Right atrium auricular region (tissue), 2 donors: ENCODE data around the gene MDK. TPM values are rescaled to one million over a fixed set of nuclear protein-coding genes. Genes with fewer than 3 reads are reported as not detected.

Source experiments
- DNase-seq: peaks from one replicate; pipeline ENCODE4 v3.0.0-alpha.2; 2019; ENCODE audit warnings: low spot score
- H3K27ac ChIP-seq, 2 donors: fragments of 200-600 bp; sonication (generic); 1 replicate in 1 of 2; 2 replicates in 1 of 2; pipeline ENCODE4 v1.5.1; 2016 to 2019
- H3K27me3 ChIP-seq, 2 donors: fragments of 200-600 bp; sonication (generic); one replicate each; pipeline versions ENCODE4 v1.5.1 to v1.6.0; 2017 to 2019
- H3K36me3 ChIP-seq: fragments of 200-600 bp; sonication (generic); one replicate; pipeline ENCODE4 v1.5.1; 2016
- H3K4me1 ChIP-seq, 2 donors: fragments of 200-600 bp; sonication (generic); one replicate each; pipeline versions ENCODE4 v1.5.1 to v1.6.0; 2017 to 2019
- H3K4me3 ChIP-seq, 2 donors: fragments of 200-600 bp; sonication (generic); 1 replicate in 1 of 2; 2 replicates in 1 of 2; pipeline ENCODE4 v1.5.1; 2017 to 2019; ENCODE audit warnings: mild to moderate bottlenecking in 1 of 2, moderate library complexity in 1 of 2
- H3K9me3 ChIP-seq, 2 donors: fragments of 200-600 bp; sonication (generic); one replicate each; pipeline ENCODE4 v1.5.1; 2019
- total RNA-seq, 2 donors: library from RNA; depleted of rRNA; stranded (reverse); fragments of >200 nt; gene quantifications; one replicate each; pipeline ENCODE4 v1.1.0, GENCODE V29; 2016
- TF ChIP-seq, protein P1 (sequence below), 2 donors: fragments of 200-600 bp; sonication (generic); IDR thresholded peaks; one replicate each; pipeline ENCODE4 v1.5.1; 2019; ENCODE audit warnings: antibody characterized with exemption in 2 of 2

MDK gene
- total RNA-seq, 2 donors from 2014 or later = 11.9 to 26.4 TPM

DNA sequence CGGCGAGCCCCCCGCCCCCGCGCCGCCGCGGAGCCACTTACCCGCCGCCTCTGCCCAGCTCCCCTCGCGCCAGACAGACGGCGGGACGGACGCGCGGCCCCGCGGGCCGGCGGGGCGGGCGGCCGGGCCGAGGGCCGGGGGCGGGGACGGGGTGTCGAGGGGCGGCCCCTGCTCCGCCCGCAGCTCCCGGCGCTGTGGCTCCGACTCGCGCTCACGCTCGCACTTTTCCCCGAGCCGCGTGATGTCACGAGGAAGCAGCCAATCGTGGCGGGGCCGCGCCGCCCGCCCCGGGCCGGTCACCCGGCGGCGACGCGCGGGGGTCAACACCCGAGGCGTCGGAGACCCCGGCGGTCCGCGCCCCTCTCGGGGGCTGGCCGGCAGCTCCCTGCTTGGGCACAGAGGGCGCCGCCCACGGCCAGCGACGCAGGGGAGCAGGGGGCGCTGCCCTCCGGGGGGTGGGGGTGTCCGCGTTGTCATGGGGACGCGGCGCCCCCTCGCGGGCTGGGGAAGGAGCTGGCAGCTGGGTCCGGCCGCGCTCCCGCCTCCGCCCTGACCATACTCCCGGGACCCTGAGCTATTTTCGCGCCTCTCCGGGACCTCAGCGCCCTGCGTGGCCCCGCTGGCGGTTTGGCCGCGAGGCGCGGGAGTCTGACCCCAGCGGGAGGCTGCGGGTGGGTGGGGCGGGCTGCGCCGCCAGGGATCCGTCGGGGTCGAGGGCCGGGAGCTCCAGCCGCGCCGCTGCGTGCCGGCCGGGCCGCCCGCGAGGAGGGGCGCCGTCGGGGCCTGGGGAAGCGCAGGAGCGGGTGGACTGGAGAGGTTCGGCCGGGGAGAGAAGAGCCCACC lies 10.3 kb downstream of the MDK start, which contains the start of gene CHRM4:
CHRM4 (minus strand) TSS at position 199 of the 843 bp plus-strand sequence. CDS start 5,219 bp downstream, outside the sequence.
- Histone ChIP-seq H3K36me3 (peaks cover 1% of the 10 kb centered on the region), H3K4me3 (peak within 1 kb of the TSS; percentile 30 to 55), H3K9me3 (no peaks in the 10 kb centered on the region), H3K27me3 (peaks cover 12 to 28% of the 10 kb centered on the region in 2 donors), H3K4me1 (peaks cover 0 to 49% of the 10 kb centered on the region in 2 donors), H3K27ac (no peak within 1 kb of the TSS)
- DNase-seq = no peak
- TF ChIP-seq, protein P1, sequence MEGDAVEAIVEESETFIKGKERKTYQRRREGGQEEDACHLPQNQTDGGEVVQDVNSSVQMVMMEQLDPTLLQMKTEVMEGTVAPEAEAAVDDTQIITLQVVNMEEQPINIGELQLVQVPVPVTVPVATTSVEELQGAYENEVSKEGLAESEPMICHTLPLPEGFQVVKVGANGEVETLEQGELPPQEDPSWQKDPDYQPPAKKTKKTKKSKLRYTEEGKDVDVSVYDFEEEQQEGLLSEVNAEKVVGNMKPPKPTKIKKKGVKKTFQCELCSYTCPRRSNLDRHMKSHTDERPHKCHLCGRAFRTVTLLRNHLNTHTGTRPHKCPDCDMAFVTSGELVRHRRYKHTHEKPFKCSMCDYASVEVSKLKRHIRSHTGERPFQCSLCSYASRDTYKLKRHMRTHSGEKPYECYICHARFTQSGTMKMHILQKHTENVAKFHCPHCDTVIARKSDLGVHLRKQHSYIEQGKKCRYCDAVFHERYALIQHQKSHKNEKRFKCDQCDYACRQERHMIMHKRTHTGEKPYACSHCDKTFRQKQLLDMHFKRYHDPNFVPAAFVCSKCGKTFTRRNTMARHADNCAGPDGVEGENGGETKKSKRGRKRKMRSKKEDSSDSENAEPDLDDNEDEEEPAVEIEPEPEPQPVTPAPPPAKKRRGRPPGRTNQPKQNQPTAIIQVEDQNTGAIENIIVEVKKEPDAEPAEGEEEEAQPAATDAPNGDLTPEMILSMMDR (IDR thresholded peaks at IDR 0.05) = peak; percentile 21 to 43

DNA sequence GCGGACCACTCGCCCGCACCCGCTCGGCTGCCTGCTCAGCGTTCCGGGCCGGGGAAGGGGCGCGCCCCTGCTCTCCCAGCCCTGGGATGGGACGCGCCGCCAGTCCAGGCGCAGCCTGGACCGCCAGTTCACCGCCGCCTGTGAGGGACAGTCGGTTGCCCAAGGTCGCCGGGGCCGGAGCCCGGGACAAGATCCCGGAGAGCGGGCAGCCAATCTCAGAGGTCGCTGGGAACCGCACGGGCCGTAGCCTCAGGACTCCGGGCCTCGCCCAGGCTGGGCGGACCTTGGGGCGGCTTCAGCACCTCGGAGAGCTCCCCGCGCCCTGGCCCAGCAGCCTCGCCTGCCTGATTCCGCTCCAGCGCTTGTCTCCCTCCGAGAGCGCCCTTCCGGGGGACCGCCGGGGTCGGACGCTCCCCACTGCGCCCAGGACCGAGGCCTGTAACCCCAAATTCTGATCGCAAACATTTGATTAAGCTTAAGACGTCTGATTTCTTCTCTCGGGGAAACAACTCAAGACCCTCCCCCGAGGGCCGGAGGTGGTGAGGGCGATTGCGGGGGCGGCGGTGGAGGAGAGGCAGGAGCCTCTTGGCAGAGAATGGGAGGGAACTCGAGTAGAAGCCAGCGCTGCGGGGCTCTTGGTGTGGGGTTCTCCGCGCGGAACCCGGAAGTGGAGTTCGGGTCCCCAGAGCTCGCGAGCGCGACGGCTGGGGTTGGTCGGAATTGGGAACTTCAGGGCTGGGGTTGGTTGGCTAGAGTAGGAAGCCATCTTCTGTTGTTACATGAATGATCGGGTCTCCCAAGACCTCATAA lies 11.2 kb downstream of the MDK start:
- Histone ChIP-seq H3K4me1 (peaks cover 0 to 46% of the 10 kb centered on the region in 2 donors), H3K27me3 (peaks cover 12 to 28% of the 10 kb centered on the region in 2 donors), H3K4me3 (peak overlapping the region; percentile 30 to 55), H3K27ac (no peak overlapping the region), H3K9me3 (no peaks in the 10 kb centered on the region), H3K36me3 (peaks cover 10% of the 10 kb centered on the region)
- TF ChIP-seq, protein P1 (IDR thresholded peaks at IDR 0.05) = peak in 1 of 2 donors; percentile 34
- peak; percentile 78 for DNase-seq

DNA sequence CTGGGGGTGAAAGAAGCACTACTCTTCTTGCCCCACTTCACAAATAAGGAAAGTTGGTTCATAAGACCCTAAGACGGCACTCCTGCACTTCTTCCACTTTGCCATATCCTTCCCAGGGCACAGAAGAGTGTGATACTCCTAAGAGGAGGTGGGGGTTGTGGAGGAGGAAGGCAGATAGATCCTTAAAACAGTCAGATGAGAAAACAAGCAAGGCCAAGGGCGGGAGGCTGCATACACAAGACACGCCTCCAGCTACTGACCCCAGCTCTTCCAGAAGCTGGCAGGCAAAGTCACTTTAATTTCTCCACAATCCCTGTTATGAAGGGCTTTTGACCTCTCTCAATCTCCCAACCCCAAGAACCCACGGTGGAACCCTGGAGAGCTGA lies 11.8 kb downstream of the MDK start:
- TF ChIP-seq, protein P1 (IDR thresholded peaks at IDR 0.05) = no peak

DNA sequence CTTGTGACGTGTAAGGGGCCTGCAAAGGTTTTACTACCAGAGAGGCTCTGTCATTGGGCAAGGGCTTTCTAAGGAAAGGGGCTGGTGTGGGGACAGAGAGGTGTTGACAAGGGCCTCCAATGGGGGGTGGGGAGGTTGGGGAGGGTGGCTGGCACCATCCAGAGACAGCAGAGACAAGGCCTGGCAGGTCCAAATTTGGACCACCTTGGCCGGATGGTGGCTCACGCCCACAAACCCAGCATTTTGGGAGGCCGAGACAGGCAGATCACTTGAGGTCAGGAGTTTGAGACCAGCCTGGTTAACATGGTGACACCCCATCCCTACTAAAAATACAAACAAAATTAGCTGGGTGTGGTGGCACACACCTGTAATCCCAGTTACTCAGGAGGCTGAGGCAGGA lies 12.3 kb downstream of the MDK start:
- Histone ChIP-seq H3K27ac (no peak overlapping the region), H3K9me3 (no peaks in the 10 kb centered on the region), H3K4me3 (no peak overlapping the region), H3K4me1 (peaks cover 0 to 39% of the 10 kb centered on the region in 2 donors), H3K27me3 (peaks cover 12 to 28% of the 10 kb centered on the region in 2 donors), H3K36me3 (peaks cover 19% of the 10 kb centered on the region)
- no peak for DNase-seq
- TF ChIP-seq, protein P1 (IDR thresholded peaks at IDR 0.05) = no peak

More for the DNA sequence above, 11.8 kb downstream of the MDK start:
- Histone ChIP-seq H3K36me3 (peaks cover 16% of the 10 kb centered on the region), H3K27ac (no peak overlapping the region), H3K27me3 (peaks cover 12 to 28% of the 10 kb centered on the region in 2 donors), H3K9me3 (no peaks in the 10 kb centered on the region), H3K4me3 (peak overlapping the region in 1 of 2 donors; percentile 55), H3K4me1 (peaks cover 0 to 40% of the 10 kb centered on the region in 2 donors)
- DNase-seq = no peak

DNA sequence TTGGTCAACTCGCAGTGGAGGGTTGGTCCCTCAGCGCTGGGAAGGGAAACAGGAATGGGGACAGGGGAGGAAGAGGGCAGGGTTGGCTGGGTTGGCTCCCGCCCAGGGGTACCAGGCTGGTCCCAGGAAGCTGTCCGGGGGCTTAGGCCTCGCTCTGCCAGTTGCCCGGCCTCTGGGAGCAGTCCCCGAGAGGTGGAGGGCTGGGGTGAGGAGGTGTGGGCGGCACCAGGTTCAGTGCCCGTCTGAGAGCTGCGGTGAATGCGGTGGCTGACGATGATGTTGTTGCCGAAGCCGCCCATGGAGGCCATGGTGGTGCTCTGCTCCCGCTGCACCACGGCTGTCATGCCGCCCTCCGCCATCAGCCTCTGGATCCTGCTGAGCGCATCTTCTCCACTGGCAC lies 16.1 kb downstream of the MDK start:
- H3K4me3 ChIP-seq = no peak overlapping the region
- H3K4me1 ChIP-seq = peaks cover 0 to 6% of the 10 kb centered on the region in 2 donors
- H3K36me3 ChIP-seq = peaks cover 19% of the 10 kb centered on the region
- H3K27me3 ChIP-seq = no peaks in the 10 kb centered on the region
- TF ChIP-seq, protein P1 (IDR thresholded peaks at IDR 0.05) = no peak
- DNase-seq = no peak
- no peak overlapping the region for H3K27ac ChIP-seq
- no peaks in the 10 kb centered on the region for H3K9me3 ChIP-seq
